ENCODE results near the gene TPST1.

- TF ChIP-seq CTCF (optimal IDR thresholded peaks at IDR 0.05 in 1 of 3, IDR thresholded peaks at IDR 0.05 in 1 of 3, conservative IDR thresholded peaks at IDR 0.05 in 1 of 3; ENCODE audit: extremely low read depth in 1 of 3, insufficient read depth in 2 of 3, low read length in 3 of 3) (no peak), EZH2 (IDR thresholded peaks at IDR 0.05; ENCODE audit: low read length) (no peak)
Measured at GRCh38 chr7:66193146-66193725, 11.9 kb upstream of the TPST1 start.

Data from keratinocyte (primary cell).